ENCODE results near the gene TP63. TPM values are rescaled to one million over a fixed set of nuclear protein-coding genes. Genes with fewer than 3 reads are reported as not detected.

TP63 gene
- total RNA-seq, 1 experiment from 2014 or later, result 4.9 TPM

DNA sequence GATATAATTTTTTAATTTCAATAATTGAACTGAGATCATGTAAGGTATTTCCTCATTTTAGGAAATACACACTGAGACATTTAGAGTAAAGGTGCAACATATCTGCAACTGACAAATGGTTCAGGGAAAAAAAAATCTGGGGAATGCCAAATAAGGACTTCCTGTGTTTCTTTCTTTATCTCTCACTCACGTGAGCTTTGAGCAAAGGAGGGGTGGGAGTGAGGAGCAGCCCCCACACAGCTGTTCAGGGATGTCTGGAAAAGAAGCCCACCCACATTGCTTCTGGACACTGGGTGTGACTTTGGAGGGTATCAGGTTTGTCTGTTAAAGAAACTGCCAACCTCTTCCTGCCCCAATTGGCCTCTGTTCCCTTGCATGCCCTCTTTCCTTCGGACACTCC, 5.6 kb upstream of the TP63 start:
- Histone ChIP-seq H3K4me1 (ENCODE audit: insufficient read depth, low read length, poor library complexity, severe bottlenecking) (no peaks in the 10 kb centered on the region), H3K27ac (ENCODE audit: low read depth, low read length, poor library complexity, severe bottlenecking) (no peak overlapping the region), H3K36me3 (ENCODE audit: insufficient read depth, low read length, poor library complexity, severe bottlenecking) (no peaks in the 10 kb centered on the region), H3K9me3 (ENCODE audit: low read depth, low read length, poor library complexity, severe bottlenecking) (no peaks in the 10 kb centered on the region), H3K27me3 (replicated peaks; ENCODE audit: insufficient read depth, low read depth, low read length, poor library complexity) (no peaks in the 10 kb centered on the region), H3K4me3 (ENCODE audit: low read depth, low read length, poor library complexity, severe bottlenecking) (no peak overlapping the region)
- ChIA-PET POLR2A (ENCODE audit: low non-redundant PET) (no interaction called here), CTCF (no interaction called here)
- no TSS peak for BruUV-seq (replicated peaks)
- intact Hi-C loops (cut with micrococcal nuclease; ENCODE audit: unreplicated experiment), result no loop called here
- TF ChIP-seq CTCF (conservative IDR thresholded peaks at IDR 0.05; ENCODE audit: low read depth, low read length) (no peak), EZH2 (IDR thresholded peaks at IDR 0.05; ENCODE audit: borderline replicate concordance, low read depth, low read length, poor library complexity, severe bottlenecking) (no peak)
- no peak for DNase-seq (ENCODE audit: low spot score)

GRCh38 chr3:189626286-189626685, 4.9 kb upstream of the TP63 start:
- no peak for TF ChIP-seq EZH2 (IDR thresholded peaks at IDR 0.05; ENCODE audit: borderline replicate concordance, low read depth, low read length, poor library complexity, severe bottlenecking)
- TF ChIP-seq CTCF (conservative IDR thresholded peaks at IDR 0.05; ENCODE audit: low read depth, low read length), result no peak
- no peak for DNase-seq (ENCODE audit: low spot score)
- POLR2A ChIA-PET (ENCODE audit: low non-redundant PET), result no interaction called here
- Histone ChIP-seq H3K4me1 (ENCODE audit: insufficient read depth, low read length, poor library complexity, severe bottlenecking) (no peaks in the 10 kb centered on the region), H3K36me3 (ENCODE audit: insufficient read depth, low read length, poor library complexity, severe bottlenecking) (no peaks in the 10 kb centered on the region), H3K27me3 (replicated peaks; ENCODE audit: insufficient read depth, low read depth, low read length, poor library complexity) (no peaks in the 10 kb centered on the region), H3K27ac (ENCODE audit: low read depth, low read length, poor library complexity, severe bottlenecking) (no peak overlapping the region), H3K4me3 (ENCODE audit: low read depth, low read length, poor library complexity, severe bottlenecking) (no peak overlapping the region), H3K9me3 (ENCODE audit: low read depth, low read length, poor library complexity, severe bottlenecking) (no peaks in the 10 kb centered on the region)
- CTCF ChIA-PET, result no interaction called here
- intact Hi-C loops (cut with micrococcal nuclease; ENCODE audit: unreplicated experiment), result no loop called here
- BruUV-seq (replicated peaks), result no TSS peak

DNA sequence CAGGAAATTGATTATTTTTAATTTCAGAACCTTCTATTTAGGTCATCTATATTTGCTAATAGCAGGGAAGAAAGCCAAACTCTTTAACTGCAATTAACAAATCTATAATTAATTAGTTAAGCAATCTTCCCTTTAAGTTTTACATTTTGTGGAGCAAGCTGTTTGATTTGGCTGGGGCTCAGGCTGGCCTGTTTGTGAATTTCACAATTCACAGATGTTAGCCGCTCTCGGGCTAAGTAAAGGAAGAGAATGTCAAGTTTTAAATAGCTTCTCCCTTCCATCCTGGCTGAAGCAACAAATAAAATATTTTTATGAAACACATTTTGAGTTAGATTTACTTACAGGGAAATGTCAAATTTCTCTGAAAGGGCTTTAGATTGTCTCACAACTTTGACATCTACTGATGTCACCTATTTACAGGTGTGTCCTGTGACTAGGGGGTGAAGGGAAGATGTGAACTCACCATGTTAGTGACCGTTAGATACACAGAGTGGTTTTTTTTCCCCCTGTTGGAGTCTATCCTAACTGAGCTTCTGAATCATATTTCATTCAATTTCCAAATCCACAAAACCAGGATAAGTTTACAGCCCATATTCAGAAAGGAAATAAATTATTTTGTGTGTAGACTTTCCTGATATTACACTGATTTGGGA, 1.3 kb upstream of the TP63 start:
- H3K36me3 ChIP-seq (ENCODE audit: insufficient read depth, low read length, poor library complexity, severe bottlenecking), result no peaks in the 10 kb centered on the region
- ChIA-PET POLR2A (ENCODE audit: low non-redundant PET) (no interaction called here), CTCF (no interaction called here)
- no peaks in the 10 kb centered on the region for H3K4me1 ChIP-seq (ENCODE audit: insufficient read depth, low read length, poor library complexity, severe bottlenecking)
- BruUV-seq (replicated peaks), result no TSS peak
- intact Hi-C loops (cut with micrococcal nuclease; ENCODE audit: unreplicated experiment), result no loop called here
- H3K27me3 ChIP-seq (replicated peaks; ENCODE audit: insufficient read depth, low read depth, low read length, poor library complexity), result no peaks in the 10 kb centered on the region
- TF ChIP-seq EZH2 (IDR thresholded peaks at IDR 0.05; ENCODE audit: borderline replicate concordance, low read depth, low read length, poor library complexity, severe bottlenecking), result no peak
- TF ChIP-seq CTCF (conservative IDR thresholded peaks at IDR 0.05; ENCODE audit: low read depth, low read length), result no peak
- no peak for DNase-seq (ENCODE audit: low spot score)
- no peaks in the 10 kb centered on the region for H3K9me3 ChIP-seq (ENCODE audit: low read depth, low read length, poor library complexity, severe bottlenecking)
- H3K27ac ChIP-seq (ENCODE audit: low read depth, low read length, poor library complexity, severe bottlenecking), result no peak overlapping the region
- H3K4me3 ChIP-seq (ENCODE audit: low read depth, low read length, poor library complexity, severe bottlenecking), result no peak overlapping the region
